SK-N-SH (cell line): Measurements from ENCODE around the gene FANCI. TPM values are rescaled to one million over a fixed set of nuclear protein-coding genes. Genes with fewer than 3 reads are reported as not detected.

ENCODE experiments used
- CTCF ChIA-PET: fragments of 300-600, 350-600 bp; formaldehyde crosslinking; extraction: SDS; loops from one replicate; lab custom pipeline; 2021; lab: Yijun Ruan, JAX
- POLR2A ChIA-PET: fragments of 350-600 bp; sonication (Branson Sonifier 250); formaldehyde crosslinking; extraction: SDS; loops from one replicate; lab custom pipeline; 2020; ENCODE audit warnings: antibody characterized with exemption, inconsistent platforms; lab: Yijun Ruan, JAX
- DNase-seq: peaks from one replicate; pipeline ENCODE4 v3.0.0; 2012
- H2AFZ ChIP-seq: fragments of 200-600 bp; sonication (generic); 2 replicates; pipeline ENCODE4 v1.8.1; 2016; ENCODE audit warnings: antibody characterized with exemption, mild to moderate bottlenecking, low read depth
- H3F3A ChIP-seq: fragments of 200-600 bp; sonication (generic); replicated peaks from 2 replicates; pipeline ENCODE3; 2016; ENCODE audit warnings: antibody characterized with exemption, mild to moderate bottlenecking; ENCODE audit not compliant: insufficient read depth
- H3K27ac ChIP-seq, 2 experiments: fragments of 200-500 bp in 1 of 2; fragments of 200-600 bp in 1 of 2; sonication (Bioruptor generic) in 1 of 2; sonication (generic), shearing (Covaris generic) in 1 of 2; 2 replicates each; pipeline versions ENCODE4 v1.5.1 to v1.6.1; 2014 to 2016; ENCODE audit warnings: low read depth in 2 of 2, inconsistent platforms in 1 of 2, low read length in 1 of 2, mild to moderate bottlenecking in 1 of 2, mixed read lengths in 1 of 2
- H3K27me3 ChIP-seq: fragments of 200-600 bp; sonication (generic), shearing (Covaris generic); 2 replicates; pipeline ENCODE4 v1.6.1; 2016; ENCODE audit warnings: mixed run types; ENCODE audit not compliant: insufficient read depth
- H3K36me3 ChIP-seq, 2 experiments: fragments of 200-500 bp in 1 of 2; fragments of 200-600 bp in 1 of 2; sonication (Bioruptor generic) in 1 of 2; sonication (generic) in 1 of 2; replicated peaks in 1 of 2; 2 replicates each; pipeline versions ENCODE3 to v1.5.1; 2014 to 2016; ENCODE audit warnings: low read length in 1 of 2, mild to moderate bottlenecking in 1 of 2; ENCODE audit not compliant: insufficient read depth in 2 of 2, control insufficient read depth in 1 of 2
- H3K4me1 ChIP-seq, 2 experiments: fragments of 200-500 bp in 1 of 2; fragments of 200-600 bp in 1 of 2; sonication (Bioruptor generic) in 1 of 2; sonication (generic), shearing (Covaris generic) in 1 of 2; 2 replicates each; pipeline versions ENCODE4 v1.5.1 to v1.6.1; 2014 to 2016; ENCODE audit warnings: low read depth in 1 of 2, low read length in 1 of 2, mixed run types in 1 of 2; ENCODE audit not compliant: insufficient read depth in 2 of 2, control insufficient read depth in 1 of 2
- H3K4me2 ChIP-seq: fragments of 200-600 bp; sonication (generic), shearing (Covaris generic); 2 replicates; pipeline ENCODE4 v1.6.1; 2017; ENCODE audit warnings: mixed run types
- H3K4me3 ChIP-seq, 2 experiments: fragments of 200-500 bp in 1 of 2; fragments of 200-600 bp in 1 of 2; sonication (Bioruptor generic) in 1 of 2; sonication (generic), shearing (Covaris generic) in 1 of 2; 2 replicates each; pipeline versions ENCODE4 v1.5.1 to v1.8.1; 2014 to 2016; ENCODE audit warnings: low read depth in 2 of 2, inconsistent platforms in 1 of 2, low read length in 1 of 2, mild to moderate bottlenecking in 1 of 2, mixed read lengths in 1 of 2, moderate library complexity in 1 of 2
- H3K79me2 ChIP-seq: fragments of 200-600 bp; sonication (generic); 2 replicates; pipeline ENCODE4 v1.8.1; 2017; ENCODE audit warnings: mild to moderate bottlenecking; ENCODE audit not compliant: insufficient read depth
- H3K9ac ChIP-seq: fragments of 200-600 bp; sonication (generic); 2 replicates; pipeline ENCODE4 v1.6.1; 2017; ENCODE audit warnings: mixed run types
- H3K9me2 ChIP-seq: fragments of 200-600 bp; sonication (generic); 2 replicates; pipeline ENCODE4 v1.6.1; 2017; ENCODE audit warnings: mixed run types
- H3K9me3 ChIP-seq: fragments of 200-600 bp; sonication (generic); 2 replicates; pipeline ENCODE4 v1.6.1; 2017; ENCODE audit warnings: mixed run types, mild to moderate bottlenecking, moderate library complexity
- H4K20me1 ChIP-seq: fragments of 200-600 bp; sonication (generic); 2 replicates; pipeline ENCODE4 v1.6.1; 2017; ENCODE audit warnings: mild to moderate bottlenecking, mixed run types; ENCODE audit not compliant: insufficient read depth
- GABPA ChIP-seq: IDR thresholded peaks from 2 replicates; pipeline ENCODE4 v1.4.0; 2012; ENCODE audit warnings: low read depth, mild to moderate bottlenecking
- JUND ChIP-seq: IDR thresholded peaks from 2 replicates; pipeline ENCODE4 v1.4.0; 2012
- NFIC ChIP-seq: IDR thresholded peaks from 2 replicates; pipeline ENCODE4 v1.4.0; 2012; ENCODE audit warnings: borderline replicate concordance
- RAD21 ChIP-seq: IDR thresholded peaks from 2 replicates; pipeline ENCODE4 v1.6.1; 2012; ENCODE audit warnings: mild to moderate bottlenecking, low read length
- RCOR1 ChIP-seq: fragments of 150-350 bp; IDR thresholded peaks from 2 replicates; pipeline ENCODE4 v1.6.1; 2017; ENCODE audit warnings: antibody characterized with exemption, low read length
- REST ChIP-seq: IDR thresholded peaks from 2 replicates; pipeline ENCODE4 v1.6.1; 2012; ENCODE audit warnings: mild to moderate bottlenecking, low read depth, low read length, moderate library complexity
- RFX5 ChIP-seq: IDR thresholded peaks from 2 replicates; pipeline ENCODE4 v1.6.1; 2012; ENCODE audit warnings: mild to moderate bottlenecking, improper control_type of control experiment, low read length
- SMC3 ChIP-seq: IDR thresholded peaks from 2 replicates; pipeline ENCODE4 v1.6.1; 2012; ENCODE audit warnings: low read depth, low read length, improper control_type of control experiment
- TCF12 ChIP-seq: IDR thresholded peaks from 2 replicates; pipeline ENCODE4 v1.4.0; 2012
- TEAD4 ChIP-seq: IDR thresholded peaks from 2 replicates; pipeline ENCODE4 v1.4.0; 2012; ENCODE audit warnings: mild to moderate bottlenecking, borderline replicate concordance; ENCODE audit not compliant: insufficient read depth
- USF1 ChIP-seq: IDR thresholded peaks from 2 replicates; pipeline ENCODE4 v1.4.0; 2012; ENCODE audit warnings: low read depth, borderline replicate concordance
- USF2 ChIP-seq: fragments of 150-350 bp; IDR thresholded peaks from 2 replicates; pipeline ENCODE4 v1.6.1; 2017; ENCODE audit warnings: antibody characterized with exemption, low read length, low read depth, borderline replicate concordance
- WGBS: methylation state at CpG from one replicate; pipeline ENCODE4 v1.1.6; 2017; ENCODE audit warnings: low lambda C conversion rate; 5-methylcytosine and 5-hydroxymethylcytosine counted together
- polyA plus RNA-seq, 3 experiments: library from polyadenylated mRNA; depleted of rRNA; stranded (reverse); fragments of >200 nt; gene quantifications; 2 replicates each; pipeline ENCODE4 v1.2.3, GENCODE V29; 2012

FANCI gene
- polyA plus RNA-seq, 1 of the 3 experiments (the other 2 are of a cell fraction): 13.2 TPM

- H2AFZ ChIP-seq: no peak overlapping the region
- ChIA-PET CTCF (interaction anchor here (0.8 to 1.5 kb wide), 8 partner anchors 11 to 153 kb away, joined by 3 to 4 read pairs (median 3); no protein-coding TSS in a partner anchor), POLR2A (interaction anchor here (1.0 kb wide), 1 partner anchor 19 kb away, joined by 3 read pairs; no protein-coding TSS in a partner anchor)
- H3K4me3 ChIP-seq: no peak overlapping the region
- peaks cover 55 to 70% of the 10 kb centered on the region in 2 experiments for H3K36me3 ChIP-seq
- TF ChIP-seq RAD21 (no peak), REST (no peak), USF2 (no peak), USF1 (no peak), SMC3 (no peak), GABPA (no peak), NFIC (no peak), RFX5 (no peak), TEAD4 (no peak), JUND (no peak), RCOR1 (no peak), TCF12 (no peak)
- H3K9me3 ChIP-seq: no peaks in the 10 kb centered on the region
- 93% methylated on average over 7 of the region's 7 CpGs for WGBS
- no peaks in the 10 kb centered on the region for H3K9me2 ChIP-seq
- DNase-seq: no peak
- H3K27me3 ChIP-seq: no peaks in the 10 kb centered on the region
- H4K20me1 ChIP-seq: peaks cover 56% of the 10 kb centered on the region
- H3K79me2 ChIP-seq: peaks cover 61% of the 10 kb centered on the region
- H3K4me2 ChIP-seq: peak overlapping the region; percentile 83
- H3K4me1 ChIP-seq: peaks cover 18 to 52% of the 10 kb centered on the region in 2 experiments
- H3K27ac ChIP-seq: no peak overlapping the region
- H3K9ac ChIP-seq: no peak overlapping the region; the same call in 1 of the 2 replicates
- H3F3A ChIP-seq: peaks cover 2% of the 10 kb centered on the region
Observed at GRCh38 chr15:89330881-89331595, 87.3 kb downstream of the FANCI start.
